ENCODE results near the gene BOLL. TPM values are rescaled to one million over a fixed set of nuclear protein-coding genes. Genes with fewer than 3 reads are reported as not detected.

BOLL gene
- total and polyA plus RNA-seq, 10 of the 15 experiments (the other 5 are each of a cell fraction or from before 2014, with no cell fraction given), result 0.05 TPM; not detected in 9

DNA sequence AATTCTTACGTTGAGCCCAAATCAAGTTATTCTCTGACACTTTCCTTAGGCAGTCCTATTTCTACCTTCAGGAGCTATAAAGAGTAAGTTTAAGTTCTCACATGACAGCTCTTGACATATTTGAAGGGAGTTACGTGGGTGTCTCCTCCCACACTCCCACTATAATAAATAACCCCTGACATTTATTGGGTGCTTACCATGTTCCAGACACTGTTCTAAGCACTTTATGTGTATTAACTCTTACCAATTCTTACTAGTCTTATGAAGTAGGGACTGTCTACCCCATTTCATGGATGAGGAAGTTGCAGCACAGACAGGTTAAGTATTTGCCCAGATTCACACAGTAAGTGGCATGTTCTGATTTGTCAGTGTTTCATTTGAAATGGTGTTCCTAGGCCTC is 37.2 kb upstream of the BOLL start (continued):
- no peak for TF ChIP-seq NR2C2 (IDR thresholded peaks at IDR 0.05; ENCODE audit: borderline replicate concordance, control insufficient read depth, insufficient read length, low read depth)
- no peak for TF ChIP-seq PML (IDR thresholded peaks at IDR 0.05; ENCODE audit: low read length)
- no peak for TF ChIP-seq ZNF384 (IDR thresholded peaks at IDR 0.05; ENCODE audit: borderline replicate concordance, low read depth, low read length)
- TF ChIP-seq EZH2 (IDR thresholded peaks at IDR 0.05; ENCODE audit: borderline replicate concordance, control insufficient read depth, low read depth, low read length), result no peak
- TF ChIP-seq, protein P1, sequence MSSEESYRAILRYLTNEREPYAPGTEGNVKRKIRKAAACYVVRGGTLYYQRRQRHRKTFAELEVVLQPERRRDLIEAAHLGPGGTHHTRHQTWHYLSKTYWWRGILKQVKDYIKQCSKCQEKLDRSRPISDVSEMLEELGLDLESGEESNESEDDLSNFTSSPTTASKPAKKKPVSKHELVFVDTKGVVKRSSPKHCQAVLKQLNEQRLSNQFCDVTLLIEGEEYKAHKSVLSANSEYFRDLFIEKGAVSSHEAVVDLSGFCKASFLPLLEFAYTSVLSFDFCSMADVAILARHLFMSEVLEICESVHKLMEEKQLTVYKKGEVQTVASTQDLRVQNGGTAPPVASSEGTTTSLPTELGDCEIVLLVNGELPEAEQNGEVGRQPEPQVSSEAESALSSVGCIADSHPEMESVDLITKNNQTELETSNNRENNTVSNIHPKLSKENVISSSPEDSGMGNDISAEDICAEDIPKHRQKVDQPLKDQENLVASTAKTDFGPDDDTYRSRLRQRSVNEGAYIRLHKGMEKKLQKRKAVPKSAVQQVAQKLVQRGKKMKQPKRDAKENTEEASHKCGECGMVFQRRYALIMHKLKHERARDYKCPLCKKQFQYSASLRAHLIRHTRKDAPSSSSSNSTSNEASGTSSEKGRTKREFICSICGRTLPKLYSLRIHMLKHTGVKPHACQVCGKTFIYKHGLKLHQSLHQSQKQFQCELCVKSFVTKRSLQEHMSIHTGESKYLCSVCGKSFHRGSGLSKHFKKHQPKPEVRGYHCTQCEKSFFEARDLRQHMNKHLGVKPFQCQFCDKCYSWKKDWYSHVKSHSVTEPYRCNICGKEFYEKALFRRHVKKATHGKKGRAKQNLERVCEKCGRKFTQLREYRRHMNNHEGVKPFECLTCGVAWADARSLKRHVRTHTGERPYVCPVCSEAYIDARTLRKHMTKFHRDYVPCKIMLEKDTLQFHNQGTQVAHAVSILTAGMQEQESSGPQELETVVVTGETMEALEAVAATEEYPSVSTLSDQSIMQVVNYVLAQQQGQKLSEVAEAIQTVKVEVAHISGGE (CRISPR knock-in tag; IDR thresholded peaks at IDR 0.05), result no peak
- TF ChIP-seq ZZZ3 (IDR thresholded peaks at IDR 0.05; ENCODE audit: control insufficient read depth, insufficient read length, low read depth), result no peak
- no peak for TF ChIP-seq RCOR1 (conservative IDR thresholded peaks at IDR 0.05; ENCODE audit: low read depth, low read length)

DNA sequence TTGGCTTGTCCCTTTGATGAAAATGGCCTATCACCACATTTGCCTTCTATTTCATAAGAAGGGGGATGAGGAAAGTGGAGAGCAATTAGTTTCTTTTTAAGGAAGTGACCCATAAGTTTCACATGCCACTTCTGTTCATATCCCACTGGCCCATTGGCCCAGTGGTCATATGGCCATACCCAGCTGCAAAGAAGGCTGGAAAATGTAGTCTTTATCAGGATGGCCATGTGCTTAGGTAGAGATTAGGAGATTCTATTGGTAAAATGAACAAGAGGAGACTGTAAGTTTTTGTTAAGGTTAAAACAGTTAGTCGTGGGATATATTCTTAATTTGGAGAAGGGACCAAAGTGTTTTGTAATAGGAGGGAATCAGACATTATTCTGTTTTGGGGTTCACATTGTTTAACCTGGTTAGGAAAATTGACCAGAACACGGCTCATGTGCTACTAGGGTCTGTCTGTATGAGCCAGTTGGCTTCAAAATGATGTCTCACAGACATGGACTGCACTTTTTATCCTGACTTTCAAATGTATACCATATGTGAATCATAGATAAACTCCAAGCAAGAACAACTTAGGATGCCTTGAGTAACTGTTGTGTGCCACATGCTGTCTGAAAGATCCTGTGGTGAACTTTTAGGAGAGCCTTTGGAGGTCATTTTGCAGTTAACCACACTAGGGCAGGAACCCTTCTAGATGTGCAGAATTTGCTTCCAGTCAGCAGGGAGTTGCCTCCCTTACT is 36.6 kb upstream of the BOLL start:
- CTCF ChIA-PET, result interaction anchor here (0.7 to 1.4 kb wide), 3 partner anchors 8 to 11 kb away, joined by 3 to 4 read pairs (median 4); no protein-coding TSS in a partner anchor
- no peak overlapping the region for H3K27ac ChIP-seq (ENCODE audit: control insufficient read depth, insufficient read depth)
- no TSS peak for BruUV-seq (replicated peaks)
- H2AFZ ChIP-seq (ENCODE audit: control insufficient read depth, low read depth, low read length), result no peak overlapping the region
- no peaks in the 10 kb centered on the region for H3K36me3 ChIP-seq (ENCODE audit: control insufficient read depth in 2 of 2, insufficient read depth in 2 of 2, low read length in 1 of 2)
- POLR2A ChIA-PET, result no interaction called here
- no peaks in the 10 kb centered on the region for H3K79me2 ChIP-seq (ENCODE audit: control insufficient read depth, insufficient read depth, low read length)
- in situ Hi-C loops (cut with MboI) (no loop called here), intact Hi-C loops (cut with micrococcal nuclease; ENCODE audit: unreplicated experiment) (no loop called here)
- no peaks in the 10 kb centered on the region for H3K4me1 ChIP-seq (ENCODE audit: control insufficient read depth, insufficient read depth, low read length)
- no peak for TF ChIP-seq SP1 (IDR thresholded peaks at IDR 0.05; ENCODE audit: low read depth, low read length)
- no peak for TF ChIP-seq IKZF2 (IDR thresholded peaks at IDR 0.05)
- TF ChIP-seq NFYA (IDR thresholded peaks at IDR 0.05; ENCODE audit: borderline replicate concordance, low read depth, low read length), result no peak
- no peak for TF ChIP-seq SMAD5 (IDR thresholded peaks at IDR 0.05; ENCODE audit: low read depth)
- no peak for TF ChIP-seq ASH2L (IDR thresholded peaks at IDR 0.05; ENCODE audit: borderline replicate concordance, low read depth)
- TF ChIP-seq, protein P2, sequence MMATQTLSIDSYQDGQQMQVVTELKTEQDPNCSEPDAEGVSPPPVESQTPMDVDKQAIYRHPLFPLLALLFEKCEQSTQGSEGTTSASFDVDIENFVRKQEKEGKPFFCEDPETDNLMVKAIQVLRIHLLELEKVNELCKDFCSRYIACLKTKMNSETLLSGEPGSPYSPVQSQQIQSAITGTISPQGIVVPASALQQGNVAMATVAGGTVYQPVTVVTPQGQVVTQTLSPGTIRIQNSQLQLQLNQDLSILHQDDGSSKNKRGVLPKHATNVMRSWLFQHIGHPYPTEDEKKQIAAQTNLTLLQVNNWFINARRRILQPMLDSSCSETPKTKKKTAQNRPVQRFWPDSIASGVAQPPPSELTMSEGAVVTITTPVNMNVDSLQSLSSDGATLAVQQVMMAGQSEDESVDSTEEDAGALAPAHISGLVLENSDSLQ (IDR thresholded peaks at IDR 0.05), result no peak
- no peak for TF ChIP-seq ZNF24 (IDR thresholded peaks at IDR 0.05)
- no peak for TF ChIP-seq MEF2B (IDR thresholded peaks at IDR 0.05; ENCODE audit: partially characterized antibody, poor library complexity, severe bottlenecking)
- no peak for TF ChIP-seq POLR2AphosphoS5 (IDR thresholded peaks at IDR 0.05; ENCODE audit: low read length)
- TF ChIP-seq, protein P3, sequence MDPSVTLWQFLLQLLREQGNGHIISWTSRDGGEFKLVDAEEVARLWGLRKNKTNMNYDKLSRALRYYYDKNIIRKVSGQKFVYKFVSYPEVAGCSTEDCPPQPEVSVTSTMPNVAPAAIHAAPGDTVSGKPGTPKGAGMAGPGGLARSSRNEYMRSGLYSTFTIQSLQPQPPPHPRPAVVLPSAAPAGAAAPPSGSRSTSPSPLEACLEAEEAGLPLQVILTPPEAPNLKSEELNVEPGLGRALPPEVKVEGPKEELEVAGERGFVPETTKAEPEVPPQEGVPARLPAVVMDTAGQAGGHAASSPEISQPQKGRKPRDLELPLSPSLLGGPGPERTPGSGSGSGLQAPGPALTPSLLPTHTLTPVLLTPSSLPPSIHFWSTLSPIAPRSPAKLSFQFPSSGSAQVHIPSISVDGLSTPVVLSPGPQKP (IDR thresholded peaks at IDR 0.05; ENCODE audit: low read depth, low read length), result no peak
- TF ChIP-seq ZSCAN29 (IDR thresholded peaks at IDR 0.05), result no peak
- H4K20me1 ChIP-seq (ENCODE audit: control insufficient read depth, insufficient read depth), result no peaks in the 10 kb centered on the region
- DNase-seq (ENCODE audit: low read depth, low spot score) (no peak), ATAC-seq (no peak), FAIRE-seq (no peak)
- SMC1A ChIA-PET (ENCODE audit: uncharacterized antibody, unreplicated experiment), result interaction anchor here (0.7 to 1.3 kb wide), 4 partner anchors 13 to 163 kb away, joined by 3 read pairs; no protein-coding TSS in a partner anchor
- H3K4me2 ChIP-seq (ENCODE audit: control insufficient read depth, insufficient read depth), result no peak overlapping the region
- no peak overlapping the region for H3K4me3 ChIP-seq
- H3K27me3 ChIP-seq (replicated peaks in 1 of 2; ENCODE audit: control insufficient read depth in 2 of 2, insufficient read depth in 2 of 2, low read length in 1 of 2), result no peaks in the 10 kb centered on the region
- no peaks in the 10 kb centered on the region for H3K9me3 ChIP-seq (replicated peaks; ENCODE audit: control insufficient read depth, insufficient read depth, low read length)
- RAD21 ChIA-PET (ENCODE audit: unreplicated experiment), result interaction anchor here (1.2 kb wide), 1 partner anchor 35 kb away, joined by 3 read pairs; no protein-coding TSS in a partner anchor
- 25% methylated on average over 2 of the region's 2 CpGs for whole genome bisulfite sequencing (ENCODE audit: insufficient coverage, insufficient replicate concordance, low lambda C conversion rate, missing lambda C conversion rate)
- no peak overlapping the region for H3K9ac ChIP-seq (ENCODE audit: control insufficient read depth, insufficient read depth, low read length)
